ENCODE results near the gene ACRV1.

GRCh38 chr11:125624756-125625213, 55.9 kb downstream of the ACRV1 start, which contains the start of gene CHEK1:
- no peak for TF ChIP-seq POLR2A (IDR thresholded peaks at IDR 0.05; ENCODE audit: low read depth, low read length)
- no peak for TF ChIP-seq POLR2AphosphoS5 (IDR thresholded peaks at IDR 0.05; ENCODE audit: low read depth, low read length)
- no peak for TF ChIP-seq TAF1 (IDR thresholded peaks at IDR 0.05; ENCODE audit: low read depth, low read length)
- no peak for TF ChIP-seq SPI1 (IDR thresholded peaks at IDR 0.05; ENCODE audit: low read depth, low read length)
